HG03378 (cell line): Measurements from ENCODE around the gene TMEM170B.

Experiments
- ATAC-seq: cut with Tn5 transposase; IDR thresholded peaks from one replicate; pipeline ENCODE4 v1.9.1; 2021; ENCODE audit warnings: mild to moderate bottlenecking, moderate library complexity; ENCODE audit not compliant: unreplicated experiment

The TMEM170B gene

DNA sequence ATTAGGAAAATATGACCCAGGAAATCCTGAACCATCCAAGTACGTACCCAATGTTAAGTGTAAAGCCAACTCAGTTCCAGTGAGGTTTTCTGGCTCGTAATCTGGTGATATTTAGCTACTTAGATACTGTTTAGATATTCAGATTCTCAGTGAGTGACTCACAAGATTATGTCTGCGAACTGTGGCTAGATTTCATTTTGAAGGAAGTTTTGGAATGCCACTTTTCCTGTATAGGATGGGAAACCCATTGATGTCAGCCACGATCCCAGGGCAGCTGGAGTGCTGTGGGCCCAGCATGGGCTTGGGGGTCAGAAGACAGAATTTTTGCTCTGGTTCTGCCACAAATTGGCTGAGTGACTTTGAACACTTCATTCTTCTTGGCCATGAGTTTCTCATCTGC, 76.3 kb downstream of the TMEM170B start:
- no peak for ATAC-seq

GRCh38 chr6:11614534-11615213, 77.1 kb downstream of the TMEM170B start:
- no peak for ATAC-seq

- ATAC-seq, result no peak
Measured at GRCh38 chr6:11615214-11615602, 77.7 kb downstream of the TMEM170B start.

DNA sequence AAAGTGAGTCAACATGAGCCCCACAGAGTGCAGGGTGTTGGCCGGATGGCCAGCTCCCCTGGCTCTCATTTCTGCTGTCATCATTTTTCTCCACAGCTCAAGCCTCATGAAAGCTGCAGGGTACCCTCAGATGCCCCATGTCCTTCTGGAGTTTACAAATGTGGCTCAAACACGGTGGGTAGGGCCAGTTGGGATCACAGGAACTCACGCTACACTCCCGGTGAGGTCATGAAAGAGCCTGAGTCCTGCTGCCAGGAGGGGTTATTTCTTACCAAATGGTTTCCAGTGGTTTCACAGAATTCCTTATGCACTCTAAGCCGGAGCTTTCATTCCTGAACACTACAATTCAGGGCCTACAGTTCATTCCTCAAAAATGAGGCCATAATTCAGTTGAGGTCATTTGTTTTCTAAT, 78.7 kb downstream of the TMEM170B start:
- no peak for ATAC-seq

DNA sequence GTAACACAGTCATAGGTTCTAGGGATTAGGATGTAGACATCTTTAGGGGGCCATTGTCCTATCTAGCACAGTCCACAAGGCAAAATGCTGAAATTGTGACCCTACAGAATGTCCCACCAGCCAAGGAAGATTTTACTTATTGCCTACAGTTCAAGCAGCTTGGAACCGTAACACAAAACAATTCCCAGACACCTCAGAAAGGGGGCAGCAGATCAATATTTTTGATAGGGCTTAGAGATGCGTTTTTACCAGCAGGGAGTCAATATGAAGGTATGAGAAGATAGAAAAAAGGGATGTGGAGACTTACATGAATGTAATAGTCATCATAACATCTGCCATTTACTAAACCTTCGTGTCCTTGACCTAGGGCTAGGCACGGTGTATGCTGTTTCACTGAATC, 81.0 kb downstream of the TMEM170B start:
- ATAC-seq, result no peak

DNA sequence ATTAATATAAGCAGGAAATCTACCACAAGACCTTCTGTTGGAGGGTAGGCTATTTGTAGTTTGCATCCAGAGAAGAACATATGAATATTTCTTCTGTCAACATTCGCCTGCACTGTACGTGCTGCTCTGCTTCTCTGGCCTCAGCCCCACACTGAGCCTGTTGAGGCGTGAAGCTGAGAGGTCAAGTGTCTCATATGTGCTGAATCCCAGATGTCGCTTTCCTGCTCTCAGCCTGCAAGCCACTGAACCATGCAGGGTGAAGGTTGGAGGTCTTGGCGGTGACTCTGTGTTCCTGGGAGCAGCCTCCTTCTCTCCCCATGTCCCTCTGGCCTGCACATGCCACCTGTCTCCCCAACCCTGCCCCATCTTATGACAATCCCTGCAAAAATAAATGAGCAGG, 83.6 kb downstream of the TMEM170B start:
- no peak for ATAC-seq

GRCh38 chr6:11622156-11622555, 84.6 kb downstream of the TMEM170B start:
- no peak for ATAC-seq

GRCh38 chr6:11623272-11623671, 85.7 kb downstream of the TMEM170B start:
- ATAC-seq, result no peak

DNA sequence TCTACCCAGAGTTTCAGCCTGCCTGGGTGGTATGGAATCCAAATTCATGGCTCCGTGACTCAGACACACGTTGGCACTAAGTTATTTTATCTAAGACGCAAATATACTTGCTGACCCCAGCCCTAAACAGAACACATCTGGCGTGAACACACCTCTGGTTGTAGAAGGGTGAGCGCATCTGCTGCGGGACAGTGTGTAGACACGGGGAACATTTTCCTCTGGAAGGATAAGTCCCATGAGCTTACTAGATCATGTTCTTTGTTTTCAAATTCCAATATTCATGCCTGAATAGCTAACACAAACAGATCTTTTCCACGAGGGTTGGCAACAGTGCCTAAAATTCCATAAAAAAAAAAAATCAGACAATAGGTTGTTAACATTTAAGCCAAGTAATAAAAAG, 87.8 kb downstream of the TMEM170B start:
- no peak for ATAC-seq

GRCh38 chr6:11626356-11626755, 88.8 kb downstream of the TMEM170B start:
- no peak for ATAC-seq

DNA sequence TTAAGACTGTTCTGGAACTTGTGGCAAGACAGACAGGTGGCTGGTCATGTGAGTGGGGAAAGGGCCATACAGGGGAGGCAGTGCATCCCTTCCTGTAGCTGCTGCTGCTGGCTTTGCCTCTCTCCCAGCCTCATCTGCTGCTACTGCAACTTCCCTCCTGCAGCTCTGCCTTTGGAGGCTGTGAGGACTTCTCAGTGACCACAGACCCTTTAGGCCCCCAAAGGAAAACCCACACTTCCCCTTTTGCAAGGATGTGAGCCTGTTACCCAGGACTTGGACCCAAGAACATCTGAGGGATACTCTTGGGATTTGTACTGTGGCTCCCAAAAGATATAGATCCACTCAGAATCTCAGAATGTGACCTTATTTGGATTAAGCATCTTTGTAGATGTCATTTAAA, 91.0 kb downstream of the TMEM170B start:
- ATAC-seq, result no peak

GRCh38 chr6:11631008-11631407, 93.5 kb downstream of the TMEM170B start:
- ATAC-seq, result no peak

- no peak for ATAC-seq
Measured at GRCh38 chr6:11631539-11631938, 94.0 kb downstream of the TMEM170B start.

GRCh38 chr6:11632231-11632630, 94.7 kb downstream of the TMEM170B start:
- ATAC-seq, result no peak

GRCh38 chr6:11632795-11633511, 95.4 kb downstream of the TMEM170B start:
- no peak for ATAC-seq
